Gastroesophageal sphincter (tissue), 4 donors: Measurements from ENCODE around the gene APP. TPM values are rescaled to one million over a fixed set of nuclear protein-coding genes. Genes with fewer than 3 reads are reported as not detected.

Source experiments
- ATAC-seq: fragments of 150-250 bp; one replicate; pipeline ENCODE4 v1.9.1; 2016; ENCODE audit warnings: mild to moderate bottlenecking, moderate library complexity
- H3K27ac ChIP-seq, 4 donors: fragments of 200-600 bp; sonication (generic) in 3 of 4; 1 replicate in 3 of 4; 2 replicates in 1 of 4; pipeline ENCODE4 v1.5.1; 2016 to 2019
- H3K27me3 ChIP-seq: fragments of 200-600 bp; sonication (generic); one replicate; pipeline ENCODE4 v1.5.1; 2019
- H3K36me3 ChIP-seq, 2 donors: fragments of 200-600 bp; sonication (generic); one replicate each; pipeline ENCODE4 v1.5.1; 2019; ENCODE audit warnings: control low read depth in 1 of 2
- H3K4me1 ChIP-seq, 3 donors: fragments of 200-600 bp; sonication (generic); 1 replicate in 2 of 3; 2 replicates in 1 of 3; pipeline ENCODE4 v1.5.1; 2016 to 2019; ENCODE audit warnings: control low read depth in 2 of 3
- H3K4me3 ChIP-seq, 2 donors: fragments of 200-600 bp; sonication (generic); one replicate each; pipeline ENCODE4 v1.5.1; 2019; ENCODE audit warnings: mild to moderate bottlenecking in 1 of 2, moderate library complexity in 1 of 2
- H3K9me3 ChIP-seq, 3 donors: fragments of 200-600 bp; sonication (generic); one replicate each; pipeline ENCODE4 v1.5.1; 2017 to 2019; ENCODE audit warnings: control low read depth in 2 of 3
- CTCF ChIP-seq, 4 experiments: fragments of 200-600 bp in 2 of 4; fragments of 450-650 bp in 2 of 4; sonication (generic) in 1 of 4; IDR thresholded peaks; one replicate each; pipeline ENCODE4 v1.5.1; 2017 to 2019; ENCODE audit warnings: antibody characterized with exemption in 4 of 4, mild to moderate bottlenecking in 2 of 4, moderate library complexity in 2 of 4
- EP300 ChIP-seq: sonication (generic); formaldehyde crosslinking; IDR thresholded peaks from one replicate; pipeline ENCODE4 v1.6.1; 2017; ENCODE audit warnings: antibody characterized with exemption, mild to moderate bottlenecking
- POLR2A ChIP-seq, 2 donors: fragments of 450-650 bp; IDR thresholded peaks; one replicate each; pipeline ENCODE4 v1.6.1; 2017; ENCODE audit warnings: antibody characterized with exemption in 2 of 2, mild to moderate bottlenecking in 2 of 2, moderate library complexity in 1 of 2
- POLR2AphosphoS5 ChIP-seq: sonication (generic); formaldehyde crosslinking; IDR thresholded peaks from one replicate; pipeline ENCODE4 v1.6.1; 2017; ENCODE audit warnings: antibody characterized with exemption
- WGBS, 2 donors: methylation state at CpG; one replicate each; pipeline ENCODE4 v1.1.5; 2018; ENCODE audit warnings: low coverage in 1 of 2; 5-methylcytosine and 5-hydroxymethylcytosine counted together
- total RNA-seq, 4 donors: library from RNA; depleted of rRNA; stranded (reverse); fragments of >200 nt; gene quantifications; one replicate each; pipeline ENCODE4 v1.1.0, GENCODE V29; 2016

Gene APP
- total RNA-seq, 4 donors from 2014 or later = 282 to 724 (median 545) TPM

DNA sequence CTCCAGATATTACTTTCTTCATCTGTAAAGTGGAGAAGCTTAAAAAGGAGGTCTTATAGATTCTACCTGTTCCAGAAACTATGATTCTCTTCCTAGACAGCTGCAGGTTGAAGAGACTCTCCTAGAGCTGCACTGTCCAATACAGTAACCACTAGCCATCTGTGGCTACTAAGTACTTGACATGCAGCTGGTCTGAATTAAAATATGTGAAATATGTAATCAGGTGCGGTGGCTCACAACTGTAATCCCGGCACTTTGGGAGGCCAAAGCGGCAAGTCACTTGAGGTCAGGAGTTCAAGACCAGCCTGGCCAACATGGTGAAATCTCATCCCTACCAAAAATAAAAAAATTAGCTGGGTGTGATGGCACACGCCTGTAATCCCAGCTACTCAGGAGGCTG is 15.8 kb downstream of the APP start:
- WGBS, 2 donors = 100% methylated on average over 2 to 3 of the region's 4 CpGs
- ATAC-seq = no peak
- TF ChIP-seq CTCF (IDR thresholded peaks at IDR 0.05) = no peak
- TF ChIP-seq POLR2AphosphoS5 = no peak
- no peak for TF ChIP-seq POLR2A (IDR thresholded peaks at IDR 0.05)
- no peak for TF ChIP-seq EP300

DNA sequence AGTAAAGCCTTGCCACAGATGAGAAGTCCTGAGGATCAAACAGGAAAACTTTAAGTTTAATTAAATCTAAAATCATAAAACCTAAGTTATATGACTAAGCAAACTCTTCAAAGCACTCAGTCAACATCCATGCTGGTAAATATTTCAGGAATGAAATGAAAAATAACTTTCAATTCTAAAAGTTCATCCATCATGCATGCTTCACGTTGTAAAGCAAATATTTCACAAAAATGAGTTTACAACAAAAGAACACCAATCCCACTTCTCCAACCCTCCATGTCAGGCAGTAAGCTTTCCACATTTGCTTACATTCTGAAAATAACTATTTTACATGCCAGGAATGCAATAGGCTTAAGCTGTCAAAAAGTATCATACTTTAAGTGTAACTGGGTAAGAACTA is 16.8 kb downstream of the APP start:
- Histone ChIP-seq H3K27ac (peak overlapping the region; percentile 47 to 72 (median 58)), H3K4me3 (no peak overlapping the region), H3K36me3 (no peaks in the 10 kb centered on the region), H3K4me1 (peaks cover 13 to 70% (median 31%) of the 10 kb centered on the region in 3 donors), H3K9me3 (no peaks in the 10 kb centered on the region), H3K27me3 (no peaks in the 10 kb centered on the region)
- WGBS, 2 donors = 29 to 41% methylated on average over 1 of the region's 1 CpG
- no peak for TF ChIP-seq POLR2A (IDR thresholded peaks at IDR 0.05)
- TF ChIP-seq POLR2AphosphoS5 = peak; percentile 77
- no peak for ATAC-seq

More for the DNA sequence above, 15.8 kb downstream of the APP start:
- Histone ChIP-seq H3K36me3 (no peaks in the 10 kb centered on the region), H3K27ac (peak overlapping the region in 2 of 4 donors; percentile 22 to 72), H3K9me3 (no peaks in the 10 kb centered on the region), H3K27me3 (no peaks in the 10 kb centered on the region), H3K4me1 (peaks cover 11 to 62% (median 25%) of the 10 kb centered on the region in 3 donors), H3K4me3 (no peak overlapping the region)

DNA sequence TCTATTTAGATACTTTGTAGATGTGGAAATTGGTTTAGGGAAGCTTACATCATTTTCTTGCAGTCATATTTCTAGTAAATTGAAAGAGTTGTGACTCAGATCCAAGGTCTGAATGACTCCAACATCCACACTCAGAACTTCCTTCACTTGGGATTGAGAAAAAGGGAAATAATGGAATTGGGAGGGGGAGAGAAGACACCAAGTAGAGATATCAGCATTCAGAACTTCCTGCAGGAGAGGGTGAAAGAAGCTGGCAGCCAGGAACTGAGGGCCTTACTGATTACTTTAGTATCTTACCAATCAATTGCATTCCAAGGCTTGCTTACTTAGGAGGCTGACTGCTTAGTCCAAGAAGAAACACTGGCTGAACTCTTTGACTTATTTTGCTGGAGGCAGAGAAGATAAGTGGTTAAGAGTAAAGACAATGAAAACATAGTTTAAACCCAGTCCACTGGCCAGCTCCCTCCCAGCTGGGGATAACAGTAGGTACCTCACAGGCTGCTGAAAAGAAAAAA is 21.7 kb downstream of the APP start:
- TF ChIP-seq CTCF (IDR thresholded peaks at IDR 0.05) (no peak), POLR2AphosphoS5 (peak; percentile 57), EP300 (no peak)
- peak overlapping the region in 3 of 4 donors; percentile 41 to 66 (median 64) for H3K27ac ChIP-seq
- H3K27me3 ChIP-seq = no peaks in the 10 kb centered on the region
- H3K9me3 ChIP-seq = no peaks in the 10 kb centered on the region
- peaks cover 14 to 62% (median 28%) of the 10 kb centered on the region in 3 donors for H3K4me1 ChIP-seq
- peak; percentile 75 for ATAC-seq
- no peaks in the 10 kb centered on the region for H3K36me3 ChIP-seq
- H3K4me3 ChIP-seq = no peak overlapping the region

GRCh38 chr21:26148071-26148839 is 22.3 kb downstream of the APP start:
- 50% methylated on average over 3 of the region's 3 CpGs; no CpG with 5 or more reads in 1 of the 2 donors for WGBS, 2 donors
- TF ChIP-seq EP300 (no peak), CTCF (IDR thresholded peaks at IDR 0.05) (no peak), POLR2AphosphoS5 (no peak), POLR2A (IDR thresholded peaks at IDR 0.05) (no peak)
- ATAC-seq = peak; percentile 19
- H3K36me3 ChIP-seq = no peaks in the 10 kb centered on the region
- H3K9me3 ChIP-seq = no peaks in the 10 kb centered on the region
- peaks cover 12 to 55% (median 25%) of the 10 kb centered on the region in 3 donors for H3K4me1 ChIP-seq
- peak overlapping the region in 3 of 4 donors; percentile 41 to 66 (median 64) for H3K27ac ChIP-seq
- H3K27me3 ChIP-seq = no peaks in the 10 kb centered on the region
- H3K4me3 ChIP-seq = no peak overlapping the region

- peaks cover 12 to 51% (median 25%) of the 10 kb centered on the region in 3 donors for H3K4me1 ChIP-seq
- no peaks in the 10 kb centered on the region for H3K27me3 ChIP-seq
- peak overlapping the region in 2 of 4 donors; percentile 64 to 66 for H3K27ac ChIP-seq
- H3K4me3 ChIP-seq = no peak overlapping the region
- H3K9me3 ChIP-seq = no peaks in the 10 kb centered on the region
- H3K36me3 ChIP-seq = no peaks in the 10 kb centered on the region
- ATAC-seq = no peak
- whole genome bisulfite sequencing, 2 donors = 40 to 59% methylated on average over 2 to 4 of the region's 4 CpGs
- no peak for TF ChIP-seq POLR2AphosphoS5
- no peak for TF ChIP-seq EP300
- TF ChIP-seq CTCF (IDR thresholded peaks at IDR 0.05) = no peak
- no peak for TF ChIP-seq POLR2A (IDR thresholded peaks at IDR 0.05)
These were observed 23.0 kb downstream of the APP start for GRCh38 chr21:26147535-26147934.
